GM18861 (cell line): ENCODE data around the gene CDH18.

ENCODE experiments used
- ATAC-seq: cut with Tn5 transposase; IDR thresholded peaks from one replicate; pipeline ENCODE4 v1.9.1; 2021; ENCODE audit not compliant: unreplicated experiment

Gene CDH18

DNA sequence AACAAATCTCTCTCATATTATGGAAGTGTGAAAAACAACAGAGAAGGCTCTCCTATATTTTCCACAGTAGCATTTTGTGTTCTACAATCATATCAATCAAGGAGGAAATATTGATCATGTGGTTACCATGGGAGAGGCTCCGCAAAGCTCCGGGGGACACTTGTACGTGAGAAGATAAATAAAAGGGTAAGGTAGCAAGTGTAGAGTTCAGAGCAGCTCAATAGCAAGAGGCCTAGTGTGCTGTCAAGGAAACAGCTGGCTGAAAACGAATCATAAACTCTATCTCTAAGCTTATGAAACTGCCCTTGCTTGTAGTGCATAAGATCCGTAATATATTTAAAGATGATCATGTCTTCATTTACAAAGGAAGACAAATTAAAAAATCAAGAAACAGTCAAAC lies 57.5 kb downstream of the CDH18 start:
- no peak for ATAC-seq

DNA sequence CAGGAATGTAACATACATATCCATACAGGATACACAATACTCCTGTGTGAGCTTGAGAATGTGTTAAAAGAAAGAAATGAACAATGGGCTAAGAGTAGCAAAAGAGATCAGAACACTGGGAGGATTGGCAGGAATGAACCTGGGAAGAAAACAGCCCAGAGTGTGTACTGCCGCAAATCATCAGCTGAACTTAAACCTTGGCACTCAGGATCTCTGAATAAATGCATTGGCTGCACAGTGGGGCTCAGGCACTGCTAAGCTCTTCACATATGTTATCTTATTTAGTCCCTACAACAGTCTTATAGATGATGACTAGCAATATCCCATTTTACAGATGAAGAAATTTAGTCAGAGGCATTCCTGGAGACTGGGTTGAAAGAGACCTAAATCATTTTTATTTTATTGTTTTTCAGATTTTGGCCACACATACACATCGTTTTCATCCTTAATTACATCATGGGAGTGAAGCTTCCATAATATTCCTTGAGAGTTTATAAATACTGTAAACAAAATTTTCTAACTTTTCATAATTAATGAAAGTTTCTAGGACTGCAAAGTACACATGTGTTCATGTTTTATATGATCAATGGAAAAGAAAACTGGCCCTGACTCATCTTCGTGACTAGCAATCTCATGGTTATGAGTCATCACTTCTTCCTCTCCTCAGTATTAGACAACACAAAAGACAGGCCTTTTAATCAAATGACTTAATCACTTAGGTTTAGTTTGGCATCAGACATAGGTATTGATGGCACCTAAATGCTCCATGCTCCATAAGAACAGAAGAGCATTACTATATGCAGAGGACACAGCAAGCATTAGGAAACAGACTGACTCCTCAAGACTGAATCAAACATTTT lies 59.2 kb downstream of the CDH18 start:
- no peak for ATAC-seq

DNA sequence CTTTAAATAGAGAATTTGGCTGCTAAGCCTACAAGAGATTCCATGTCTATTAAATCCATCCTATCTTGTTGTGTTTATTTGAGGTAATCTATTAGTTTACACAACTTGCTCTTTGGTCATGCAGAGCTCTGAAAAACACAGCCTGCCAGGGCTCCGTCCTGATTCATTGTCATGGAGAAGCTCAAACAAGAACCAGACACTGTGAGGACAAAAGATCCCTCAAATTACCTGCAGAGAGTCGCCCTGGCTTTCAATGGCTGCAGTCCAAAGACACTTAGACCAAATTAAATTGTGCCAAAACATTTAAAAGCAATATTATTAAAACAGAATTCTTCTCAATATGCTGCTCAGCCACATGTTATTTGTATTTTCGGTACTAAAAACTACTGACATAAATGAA lies 60.1 kb downstream of the CDH18 start:
- ATAC-seq: no peak

DNA sequence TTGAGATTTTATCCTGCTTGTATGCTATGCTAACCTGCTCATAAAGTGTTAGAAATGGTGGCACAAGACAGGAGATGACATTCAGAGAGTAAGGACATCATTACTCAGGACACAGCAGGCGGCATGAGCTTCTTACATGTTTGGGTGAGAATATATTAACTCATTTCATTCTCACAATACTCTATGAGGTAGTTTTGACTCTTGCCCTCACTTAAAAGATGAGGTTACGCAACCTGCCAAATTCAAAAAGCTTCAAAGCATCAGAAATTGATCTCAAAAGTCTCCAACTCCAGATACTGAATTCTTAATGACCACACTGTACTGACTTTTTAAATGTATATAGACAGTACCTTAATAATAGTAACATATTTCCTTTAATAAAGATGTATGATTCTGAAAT lies 60.8 kb downstream of the CDH18 start:
- no peak for ATAC-seq

DNA sequence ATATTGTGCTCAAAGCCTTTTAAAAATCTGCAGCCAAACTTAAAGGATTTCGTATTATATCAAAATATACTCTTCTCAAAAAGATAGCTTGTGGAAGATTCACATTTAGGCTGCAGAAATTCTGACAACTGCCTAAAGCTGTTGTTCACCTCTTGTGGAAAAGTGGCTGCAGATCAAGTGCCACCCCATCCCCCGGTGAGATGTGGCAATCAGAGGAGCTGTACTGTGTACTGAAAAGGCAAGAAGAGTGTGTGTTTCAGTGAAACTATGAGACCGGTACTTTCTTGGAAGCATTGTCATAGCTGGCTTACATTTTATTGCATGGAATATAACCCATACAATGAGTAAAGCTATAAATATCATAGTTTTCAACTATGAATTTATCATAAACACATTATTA lies 64.3 kb downstream of the CDH18 start:
- ATAC-seq: no peak

DNA sequence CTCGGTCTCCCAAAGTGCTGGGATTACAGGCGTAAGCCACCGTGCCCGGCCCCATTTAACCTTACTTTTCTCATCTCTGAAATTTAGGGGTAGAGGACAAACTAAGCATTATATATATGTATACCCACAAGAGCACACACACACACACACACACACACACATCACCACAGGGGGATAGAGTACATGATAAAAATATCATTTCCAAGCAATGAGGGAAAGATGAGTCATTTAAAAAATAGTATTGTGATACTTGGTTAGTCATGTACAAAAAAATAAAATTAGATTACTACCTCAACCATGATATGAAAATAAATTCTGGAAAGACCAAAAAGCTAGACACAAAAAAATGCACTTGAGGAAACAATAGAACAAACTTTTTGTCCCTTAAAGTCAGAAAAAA lies 67.2 kb downstream of the CDH18 start:
- no peak for ATAC-seq

DNA sequence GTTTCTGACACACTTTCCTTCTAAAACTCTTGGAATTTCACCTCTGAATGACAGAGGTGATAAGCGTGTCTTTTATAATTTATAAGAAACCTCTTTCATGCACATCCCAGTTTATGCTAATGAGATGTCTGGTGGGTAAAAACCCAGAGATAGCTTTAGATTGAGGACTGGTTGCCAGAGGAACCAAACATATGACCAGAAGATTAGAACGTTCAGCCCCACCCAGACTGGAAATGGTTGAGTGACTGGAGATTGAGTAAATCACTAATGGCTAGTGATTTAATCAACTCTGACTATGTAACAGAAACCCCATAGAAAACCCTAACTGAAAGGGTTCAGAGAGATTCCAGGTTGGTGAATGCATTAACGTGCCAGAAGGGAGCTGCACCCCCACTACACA lies 69.2 kb downstream of the CDH18 start:
- ATAC-seq: no peak

DNA sequence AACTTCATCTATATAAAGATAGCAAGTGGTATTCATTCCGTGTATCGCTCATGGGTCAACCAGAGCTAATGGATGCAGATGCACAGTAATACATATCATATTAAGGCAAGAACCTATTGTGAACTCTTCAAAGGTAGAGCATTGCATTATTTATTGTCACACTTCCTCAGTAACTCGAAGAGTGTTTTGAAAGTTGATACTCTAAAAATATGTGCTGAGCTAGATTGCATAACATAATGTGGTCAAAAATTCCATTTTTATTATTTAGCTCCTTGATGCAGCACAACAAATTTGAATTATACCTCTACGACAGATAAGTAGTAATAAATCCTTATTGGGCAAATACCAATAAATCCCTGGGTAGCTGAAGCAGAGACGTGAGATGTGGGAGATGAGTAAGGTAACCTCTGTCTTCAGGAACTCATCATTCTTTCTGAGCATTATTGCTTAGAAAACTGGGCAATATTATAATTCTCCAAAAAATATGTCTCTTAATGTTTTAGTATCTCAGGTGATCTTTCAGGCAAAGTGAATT lies 70.3 kb downstream of the CDH18 start:
- no peak for ATAC-seq

DNA sequence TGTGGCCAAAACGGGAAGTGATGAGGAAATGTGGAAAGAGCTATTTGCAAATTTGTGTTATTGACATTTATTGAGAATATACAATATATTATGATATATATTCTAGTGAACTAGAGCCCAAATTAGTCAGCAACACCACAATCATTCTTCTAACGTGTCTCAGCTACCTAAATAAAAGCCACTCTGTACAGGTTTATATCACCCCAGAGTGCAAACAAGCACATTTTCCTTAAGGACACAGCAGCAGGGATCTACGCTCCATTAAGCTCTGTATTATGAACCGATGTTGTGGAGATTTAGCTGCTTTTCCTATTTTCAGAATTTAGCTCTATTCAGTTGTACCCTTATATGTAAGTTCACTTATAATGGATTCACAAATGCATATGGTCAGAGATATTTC lies 77.9 kb downstream of the CDH18 start:
- no peak for ATAC-seq

DNA sequence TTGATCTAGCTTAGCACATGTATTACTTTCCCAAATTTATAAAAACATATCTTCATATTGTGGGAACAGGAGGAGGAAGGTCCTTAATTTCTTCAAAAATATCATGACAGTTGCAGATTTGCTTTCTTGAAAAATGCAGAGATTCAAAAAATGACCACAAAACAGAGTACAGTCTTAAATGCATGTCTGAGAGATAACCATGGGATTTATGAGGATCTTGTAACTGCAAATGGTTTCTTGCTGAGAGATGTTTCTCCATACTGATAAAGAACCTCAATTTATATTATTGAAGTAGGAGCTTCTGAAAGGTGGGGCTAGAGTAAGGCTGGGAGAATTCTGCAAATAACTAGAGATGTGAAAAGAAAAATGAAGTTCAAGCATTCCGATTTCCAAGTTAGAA lies 83.2 kb downstream of the CDH18 start:
- ATAC-seq: no peak

DNA sequence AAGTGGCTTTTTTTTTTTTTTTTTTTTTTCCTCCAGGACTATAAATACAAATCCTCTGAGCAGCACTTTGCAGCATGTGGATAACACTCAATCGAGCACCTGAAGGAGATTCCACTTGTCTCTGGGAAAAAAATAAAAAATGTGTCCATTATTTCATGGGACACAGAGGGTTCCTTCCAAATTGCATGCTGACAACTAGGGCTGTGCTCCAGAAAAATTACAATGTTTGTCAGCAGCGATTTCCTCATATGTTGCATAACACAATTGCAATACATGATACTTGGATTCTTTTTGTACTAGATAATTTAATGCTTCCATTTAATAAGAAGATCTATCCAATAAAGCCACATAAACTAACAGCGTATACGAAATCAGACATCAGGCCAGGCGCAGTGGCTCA lies 84.4 kb downstream of the CDH18 start:
- ATAC-seq: no peak

DNA sequence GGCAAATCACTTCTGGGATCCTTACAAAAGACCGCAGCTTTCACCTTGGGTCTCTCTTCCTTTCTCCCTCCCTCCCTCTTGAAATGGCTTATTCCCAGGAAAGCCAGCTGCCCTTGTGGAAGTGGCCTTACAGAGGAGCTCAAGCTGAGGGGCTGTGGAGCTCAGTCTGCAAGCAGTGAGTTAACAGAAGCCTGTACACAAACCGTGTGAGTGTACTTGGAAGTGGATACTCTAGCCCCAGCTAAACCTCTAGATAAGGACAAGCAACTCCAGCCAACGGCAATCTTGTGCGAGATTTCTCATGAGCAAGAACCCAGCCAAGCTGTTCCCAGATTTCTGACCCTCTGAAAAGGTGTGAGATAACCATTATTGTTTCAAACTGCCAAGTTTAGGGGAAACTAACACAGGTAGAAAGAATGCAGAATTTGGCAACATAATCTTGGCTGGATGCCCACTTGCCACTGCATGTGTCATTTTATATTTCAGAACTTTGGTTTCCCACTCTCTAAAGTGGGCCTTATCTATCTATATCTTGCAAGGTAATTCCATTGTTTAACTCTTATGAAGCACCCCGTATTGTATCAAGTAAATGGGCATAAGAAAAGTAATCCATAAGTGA lies 85.6 kb downstream of the CDH18 start:
- ATAC-seq: no peak

DNA sequence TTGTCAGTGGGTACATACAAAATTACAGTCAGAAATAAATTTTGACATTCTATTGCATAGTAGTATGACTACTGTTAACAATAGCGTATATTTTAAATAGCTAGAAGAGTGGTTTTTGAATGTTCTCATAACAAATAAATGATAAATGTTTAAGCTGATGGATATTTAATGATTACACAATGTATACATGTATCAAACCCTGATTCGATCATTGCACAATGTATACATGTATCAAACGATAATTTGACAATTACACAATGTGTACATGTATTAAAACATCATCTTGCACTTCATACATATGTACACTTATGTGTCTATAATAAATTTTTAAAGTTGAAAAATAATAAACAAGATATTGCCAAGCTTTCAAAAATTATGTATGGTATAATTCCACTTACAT lies 87.7 kb downstream of the CDH18 start:
- ATAC-seq: no peak

DNA sequence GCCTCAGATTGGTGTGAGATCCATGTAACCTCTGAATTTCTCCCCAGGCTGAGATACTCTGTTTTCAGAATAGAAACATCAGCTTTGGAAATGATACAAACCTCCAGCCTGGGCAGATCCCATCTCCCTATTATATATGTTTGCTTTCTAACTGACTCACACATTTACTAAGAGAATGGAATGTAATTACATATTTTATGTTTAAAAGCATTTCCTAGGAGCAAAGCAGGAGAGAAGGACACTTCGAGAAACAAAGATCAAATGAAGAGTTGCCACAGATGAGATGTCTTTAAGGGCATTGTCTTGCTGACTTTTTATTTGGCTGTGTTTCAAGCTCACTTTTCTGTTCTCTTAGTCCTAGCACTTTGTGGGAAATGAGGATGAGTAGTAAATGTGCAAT lies 96.3 kb downstream of the CDH18 start:
- no peak for ATAC-seq

DNA sequence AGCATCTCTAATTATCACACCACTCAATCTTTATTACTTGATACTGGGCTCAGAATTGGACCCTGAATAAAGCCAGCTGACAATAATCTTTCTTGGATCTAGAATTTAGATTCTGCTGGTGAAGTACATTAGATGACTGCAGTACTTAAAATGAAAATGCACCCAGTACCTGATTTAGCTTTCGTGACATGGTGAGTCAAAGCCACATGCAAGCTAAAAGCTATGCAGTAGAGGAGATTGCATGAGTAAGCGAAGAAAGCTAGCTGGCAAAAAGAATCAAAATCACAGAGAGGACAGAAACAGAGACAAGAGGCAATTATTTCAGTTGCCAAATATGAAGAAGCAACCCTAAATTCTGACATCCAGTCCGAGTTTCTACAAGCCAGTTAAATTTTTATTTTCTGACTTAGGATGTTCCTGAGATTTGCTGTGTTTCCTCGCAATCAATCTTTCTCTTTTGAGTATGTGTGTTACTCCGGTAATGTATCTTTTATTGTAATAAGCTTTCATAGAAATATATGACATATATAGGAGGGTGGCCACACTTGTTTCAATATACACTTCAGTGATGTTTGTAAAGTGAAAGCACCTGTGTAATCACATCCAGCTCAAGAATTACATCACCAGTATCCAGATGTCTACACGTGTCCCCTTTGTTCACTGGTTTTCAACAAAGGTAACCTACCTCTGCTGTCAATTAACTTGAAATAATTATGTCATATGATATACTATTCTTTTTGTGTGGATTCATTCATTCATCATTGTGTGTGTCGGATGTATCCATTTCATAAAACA lies 101.7 kb downstream of the CDH18 start:
- ATAC-seq: no peak

DNA sequence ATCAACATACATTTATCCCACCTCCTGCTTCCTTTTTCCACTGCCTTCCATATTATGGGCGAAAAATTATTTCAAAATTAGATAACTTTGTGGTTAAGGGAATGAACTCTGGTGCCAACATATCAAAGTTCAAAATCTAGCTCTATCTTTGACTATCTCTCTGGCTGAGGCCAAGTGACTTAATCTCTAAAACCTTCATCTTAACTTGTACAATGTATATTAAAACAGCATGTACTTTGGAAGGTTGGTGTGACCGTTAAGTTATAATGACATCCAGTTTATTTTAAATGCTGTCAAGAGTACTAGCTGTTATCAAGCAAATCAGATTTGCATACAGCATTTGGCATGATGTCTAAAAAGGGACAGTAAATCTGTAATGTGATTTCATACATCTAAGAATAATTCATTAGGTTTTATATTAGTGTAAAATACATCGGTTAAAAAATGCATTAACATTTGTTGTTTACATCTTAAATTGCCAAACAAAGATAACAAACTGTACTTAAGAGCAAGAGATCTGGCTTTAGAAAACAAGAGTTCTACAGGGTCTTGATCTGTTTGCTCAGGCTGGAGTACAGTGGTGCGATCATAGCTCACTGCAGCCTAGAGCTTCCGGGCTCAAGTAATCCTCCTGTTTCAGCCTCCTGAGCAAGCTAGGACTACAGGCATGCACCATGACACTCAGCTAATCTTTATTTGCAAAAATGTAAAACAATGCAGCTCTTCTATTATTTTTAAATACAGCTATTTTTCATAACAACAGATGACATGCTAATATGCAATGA lies 102.8 kb downstream of the CDH18 start:
- no peak for ATAC-seq

DNA sequence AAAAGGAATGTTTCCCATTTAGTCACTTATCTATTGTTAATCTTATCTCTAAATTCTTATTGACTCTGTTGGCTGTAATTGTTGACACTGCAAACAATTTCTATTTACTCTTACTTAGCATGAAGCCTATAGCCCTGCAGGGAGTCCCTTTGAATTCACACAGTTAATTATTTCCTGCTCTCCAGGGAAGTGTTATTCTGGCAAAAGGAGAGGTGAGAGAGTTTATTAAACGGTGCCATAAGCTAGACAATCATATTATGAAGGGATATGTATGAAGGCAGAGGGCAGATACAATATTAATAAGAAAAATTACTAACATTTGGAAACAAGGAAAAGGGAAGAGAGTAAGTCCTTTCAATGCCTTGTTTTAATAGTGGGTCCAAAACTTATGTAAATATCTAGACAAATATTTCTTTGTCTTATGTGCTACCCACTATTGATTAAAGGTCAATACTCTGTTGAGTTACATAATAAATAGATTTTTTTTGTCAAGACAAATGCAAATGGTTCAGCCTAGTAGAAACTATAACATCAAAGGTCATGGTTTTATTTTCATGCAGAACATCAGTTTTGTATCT lies 107.1 kb downstream of the CDH18 start:
- no peak for ATAC-seq

DNA sequence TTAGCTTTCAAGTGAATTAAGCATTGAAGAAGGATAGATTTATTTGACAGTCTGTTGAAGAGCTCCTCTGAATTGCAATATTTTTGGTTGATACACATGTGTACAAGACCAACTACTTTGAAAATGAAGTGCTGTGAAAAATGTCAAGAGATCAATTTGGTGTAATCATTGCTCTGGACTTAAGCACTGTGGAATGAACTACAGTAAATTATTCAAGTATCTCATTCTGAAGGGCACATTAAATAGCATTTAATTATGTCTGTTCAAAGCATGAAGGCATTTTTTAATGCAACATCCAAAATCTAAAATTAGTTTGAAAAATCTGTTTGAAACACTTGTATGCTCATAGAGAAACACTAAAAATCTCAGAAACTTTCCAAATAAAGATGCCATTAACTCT lies 107.5 kb downstream of the CDH18 start:
- ATAC-seq: no peak

DNA sequence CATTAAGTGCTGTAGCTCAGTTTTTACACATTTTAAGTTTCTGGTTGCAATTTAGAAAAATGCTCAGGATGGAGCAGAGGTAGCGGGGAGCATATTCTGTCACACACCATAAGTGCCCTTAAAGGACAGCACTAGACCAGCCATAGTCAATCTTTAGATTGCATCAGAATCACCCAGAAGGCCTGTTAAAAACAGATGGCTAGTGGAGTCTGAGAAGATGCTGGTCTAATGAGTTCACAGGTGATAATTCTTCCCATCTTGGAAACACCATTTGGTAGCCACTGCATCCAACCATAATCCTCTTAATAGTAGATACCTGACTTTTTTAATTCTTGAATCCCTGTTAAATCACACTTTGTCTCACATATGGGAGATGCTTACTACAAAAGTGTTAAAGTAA lies 113.2 kb downstream of the CDH18 start:
- no peak for ATAC-seq

DNA sequence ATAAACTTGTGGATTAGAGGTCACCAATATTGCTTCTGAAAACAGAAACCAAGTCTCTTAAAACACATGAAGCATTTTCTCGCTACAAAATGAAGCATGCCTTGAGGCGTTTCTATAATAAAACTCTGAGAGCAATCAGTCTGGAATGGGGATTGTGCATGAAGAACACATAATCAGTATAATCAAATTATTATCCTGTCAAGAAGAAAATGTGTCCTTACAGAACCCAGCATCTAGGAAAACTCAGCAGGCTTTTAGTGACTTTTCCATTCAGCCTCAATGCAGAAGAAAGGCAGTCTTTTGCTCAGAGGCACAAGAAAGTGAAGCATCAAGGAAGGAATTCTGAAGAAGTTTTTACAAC lies 121.9 kb downstream of the CDH18 start:
- ATAC-seq: no peak
